Parathyroid adenoma (tissue), 2 donors: ENCODE data around the gene VCL.

ENCODE experiments used
- H2AFZ ChIP-seq: fragments of 300-600 bp; sonication (generic); one replicate; pipeline ENCODE4 v1.7.0; 2017; ENCODE audit warnings: antibody characterized with exemption, mild to moderate bottlenecking
- H3K27ac ChIP-seq: fragments of 300-600 bp; sonication (generic); one replicate; pipeline ENCODE4 v1.7.0; 2017
- H3K27me3 ChIP-seq: fragments of 300-600 bp; sonication (generic); one replicate; pipeline ENCODE4 v1.7.0; 2017; ENCODE audit warnings: low read length; ENCODE audit not compliant: control insufficient read depth, insufficient read depth
- H3K36me3 ChIP-seq: fragments of 300-600 bp; sonication (generic); one replicate; pipeline ENCODE4 v1.7.0; 2017; ENCODE audit warnings: low read length; ENCODE audit not compliant: control insufficient read depth, insufficient read depth
- H3K4me1 ChIP-seq: fragments of 300-600 bp; sonication (generic); one replicate; pipeline ENCODE4 v1.7.0; 2017; ENCODE audit warnings: control low read depth
- H3K4me2 ChIP-seq: fragments of 300-600 bp; sonication (generic); one replicate; pipeline ENCODE4 v1.7.0; 2017; ENCODE audit warnings: low read length
- H3K4me3 ChIP-seq: fragments of 300-600 bp; sonication (generic); one replicate; pipeline ENCODE4 v1.7.0; 2017; ENCODE audit warnings: low read depth, low read length
- H3K79me2 ChIP-seq: fragments of 300-600 bp; sonication (generic); one replicate; pipeline ENCODE4 v1.7.0; 2017; ENCODE audit warnings: control low read depth
- H3K9ac ChIP-seq: fragments of 300-600 bp; sonication (generic); one replicate; pipeline ENCODE4 v1.7.0; 2017; ENCODE audit warnings: mild to moderate bottlenecking
- H3K9me3 ChIP-seq: fragments of 300-600 bp; sonication (generic); one replicate; pipeline ENCODE4 v1.7.0; 2017; ENCODE audit warnings: low read length; ENCODE audit not compliant: control insufficient read depth
- TF ChIP-seq, protein P1 (sequence below): fragments of 300-600 bp; sonication (generic); IDR thresholded peaks from one replicate; pipeline ENCODE4 v1.7.0; 2017; ENCODE audit warnings: antibody characterized with exemption, mild to moderate bottlenecking
- donor health status: primary hyperparathyroidism.

VCL gene

DNA sequence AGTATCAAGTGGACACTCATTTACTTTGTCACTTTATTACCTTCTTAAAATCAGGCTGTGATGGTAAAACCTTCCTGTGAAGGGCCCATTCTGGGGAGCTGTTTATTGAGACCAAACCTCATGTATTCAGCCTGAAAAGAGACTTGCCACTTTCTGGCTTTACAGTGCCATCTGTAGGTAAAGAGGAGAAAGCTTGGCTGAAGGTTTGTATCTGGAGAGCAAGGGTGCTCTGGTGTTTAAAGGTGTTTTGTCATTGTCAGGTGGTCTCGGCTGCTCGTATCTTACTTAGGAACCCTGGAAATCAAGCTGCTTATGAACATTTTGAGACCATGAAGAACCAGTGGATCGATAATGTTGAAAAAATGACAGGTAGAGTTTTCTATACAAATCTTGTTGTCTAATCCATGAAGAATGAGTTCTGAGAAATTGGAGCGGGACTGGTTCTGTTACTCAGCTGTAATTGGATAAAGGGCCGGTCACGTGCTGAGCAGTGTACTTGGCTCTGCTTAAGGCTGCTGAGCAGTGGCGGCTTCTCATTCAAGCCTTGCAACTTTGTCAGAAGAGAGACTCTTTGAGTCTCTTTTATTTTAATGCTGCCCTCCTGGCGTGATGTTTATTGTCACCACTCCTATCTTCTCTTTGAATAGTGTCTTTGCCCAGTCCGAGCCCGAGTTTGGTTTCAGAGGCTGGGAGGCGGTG, 105.8 kb downstream of the VCL start:
- Histone ChIP-seq H3K36me3 (no peaks in the 10 kb centered on the region), H3K27ac (no peak overlapping the region), H3K4me1 (peaks cover 8% of the 10 kb centered on the region), H2AFZ (no peak overlapping the region), H3K79me2 (no peaks in the 10 kb centered on the region), H3K9me3 (no peaks in the 10 kb centered on the region), H3K4me3 (no peak overlapping the region), H3K4me2 (no peak overlapping the region), H3K27me3 (no peaks in the 10 kb centered on the region), H3K9ac (no peak overlapping the region)
- TF ChIP-seq, protein P1, sequence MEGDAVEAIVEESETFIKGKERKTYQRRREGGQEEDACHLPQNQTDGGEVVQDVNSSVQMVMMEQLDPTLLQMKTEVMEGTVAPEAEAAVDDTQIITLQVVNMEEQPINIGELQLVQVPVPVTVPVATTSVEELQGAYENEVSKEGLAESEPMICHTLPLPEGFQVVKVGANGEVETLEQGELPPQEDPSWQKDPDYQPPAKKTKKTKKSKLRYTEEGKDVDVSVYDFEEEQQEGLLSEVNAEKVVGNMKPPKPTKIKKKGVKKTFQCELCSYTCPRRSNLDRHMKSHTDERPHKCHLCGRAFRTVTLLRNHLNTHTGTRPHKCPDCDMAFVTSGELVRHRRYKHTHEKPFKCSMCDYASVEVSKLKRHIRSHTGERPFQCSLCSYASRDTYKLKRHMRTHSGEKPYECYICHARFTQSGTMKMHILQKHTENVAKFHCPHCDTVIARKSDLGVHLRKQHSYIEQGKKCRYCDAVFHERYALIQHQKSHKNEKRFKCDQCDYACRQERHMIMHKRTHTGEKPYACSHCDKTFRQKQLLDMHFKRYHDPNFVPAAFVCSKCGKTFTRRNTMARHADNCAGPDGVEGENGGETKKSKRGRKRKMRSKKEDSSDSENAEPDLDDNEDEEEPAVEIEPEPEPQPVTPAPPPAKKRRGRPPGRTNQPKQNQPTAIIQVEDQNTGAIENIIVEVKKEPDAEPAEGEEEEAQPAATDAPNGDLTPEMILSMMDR, result no peak

DNA sequence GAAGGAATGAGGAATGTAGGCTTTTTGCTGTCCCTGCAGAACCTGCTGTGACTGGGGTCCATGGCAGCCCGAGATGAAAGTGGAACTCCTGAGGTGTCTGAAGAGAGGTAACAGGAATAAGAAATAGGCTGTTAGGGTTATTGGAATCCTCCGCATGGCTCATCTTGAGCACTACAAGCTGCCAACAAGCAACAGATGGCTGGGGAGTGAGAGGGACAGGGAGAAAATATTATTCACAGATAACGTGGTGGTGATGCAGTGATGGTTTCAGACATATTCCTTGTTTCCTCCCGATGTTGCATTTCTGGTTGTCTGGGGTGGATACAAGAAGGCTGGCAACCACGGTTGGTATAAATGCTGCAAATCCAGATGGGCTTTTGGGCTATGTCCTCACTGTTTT, 106.6 kb downstream of the VCL start:
- H3K9ac ChIP-seq, result no peak overlapping the region
- no peak overlapping the region for H3K27ac ChIP-seq
- no peaks in the 10 kb centered on the region for H3K27me3 ChIP-seq
- TF ChIP-seq, protein P1, result no peak
- H3K4me3 ChIP-seq, result no peak overlapping the region
- no peaks in the 10 kb centered on the region for H3K9me3 ChIP-seq
- no peak overlapping the region for H2AFZ ChIP-seq
- H3K36me3 ChIP-seq, result no peaks in the 10 kb centered on the region
- H3K4me1 ChIP-seq, result peaks cover 8% of the 10 kb centered on the region
- H3K79me2 ChIP-seq, result no peaks in the 10 kb centered on the region
- H3K4me2 ChIP-seq, result no peak overlapping the region

DNA sequence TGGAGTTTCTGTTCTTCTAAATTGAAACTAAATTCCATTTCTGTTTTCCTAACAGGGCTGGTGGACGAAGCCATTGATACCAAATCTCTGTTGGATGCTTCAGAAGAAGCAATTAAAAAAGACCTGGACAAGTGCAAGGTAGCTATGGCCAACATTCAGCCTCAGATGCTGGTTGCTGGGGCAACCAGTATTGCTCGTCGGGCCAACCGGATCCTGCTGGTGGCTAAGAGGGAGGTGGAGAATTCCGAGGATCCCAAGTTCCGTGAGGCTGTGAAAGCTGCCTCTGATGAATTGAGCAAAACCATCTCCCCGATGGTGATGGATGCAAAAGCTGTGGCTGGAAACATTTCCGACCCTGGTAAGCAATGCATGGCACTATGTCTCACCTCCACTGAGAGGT, 107.1 kb downstream of the VCL start:
- H3K4me1 ChIP-seq, result peaks cover 13% of the 10 kb centered on the region
- H3K4me2 ChIP-seq, result no peak overlapping the region
- H3K4me3 ChIP-seq, result no peak overlapping the region
- no peak overlapping the region for H3K9ac ChIP-seq
- H2AFZ ChIP-seq, result no peak overlapping the region
- TF ChIP-seq, protein P1, result no peak
- H3K36me3 ChIP-seq, result no peaks in the 10 kb centered on the region
- no peaks in the 10 kb centered on the region for H3K79me2 ChIP-seq
- H3K9me3 ChIP-seq, result no peaks in the 10 kb centered on the region
- H3K27ac ChIP-seq, result no peak overlapping the region
- no peaks in the 10 kb centered on the region for H3K27me3 ChIP-seq

DNA sequence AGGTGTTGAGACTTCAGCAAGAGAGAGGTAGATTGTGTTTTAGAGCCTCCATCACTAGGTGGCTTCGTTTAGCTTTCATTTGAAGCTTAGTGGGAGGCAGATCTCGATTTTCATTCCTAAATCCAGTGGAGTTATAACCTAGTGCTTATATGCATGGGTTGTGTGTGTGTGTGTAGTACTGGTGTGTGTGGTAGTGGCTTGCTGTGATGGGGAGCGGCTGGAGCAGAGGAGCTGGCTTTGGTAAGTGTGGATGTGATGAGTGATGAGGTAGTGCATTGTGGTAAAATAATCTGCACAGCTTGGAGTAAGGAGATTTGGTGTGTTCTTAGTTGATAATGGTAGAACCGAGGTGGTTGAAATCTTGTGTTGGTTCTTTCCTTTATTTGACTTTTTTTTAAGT, 109.5 kb downstream of the VCL start:
- H3K4me3 ChIP-seq, result no peak overlapping the region
- no peak overlapping the region for H3K9ac ChIP-seq
- H3K4me2 ChIP-seq, result no peak overlapping the region
- TF ChIP-seq, protein P1, result no peak
- H3K9me3 ChIP-seq, result no peaks in the 10 kb centered on the region
- H3K27me3 ChIP-seq, result no peaks in the 10 kb centered on the region
- H3K4me1 ChIP-seq, result peaks cover 17% of the 10 kb centered on the region
- H3K36me3 ChIP-seq, result no peaks in the 10 kb centered on the region
- no peaks in the 10 kb centered on the region for H3K79me2 ChIP-seq
- no peak overlapping the region for H3K27ac ChIP-seq
- no peak overlapping the region for H2AFZ ChIP-seq

DNA sequence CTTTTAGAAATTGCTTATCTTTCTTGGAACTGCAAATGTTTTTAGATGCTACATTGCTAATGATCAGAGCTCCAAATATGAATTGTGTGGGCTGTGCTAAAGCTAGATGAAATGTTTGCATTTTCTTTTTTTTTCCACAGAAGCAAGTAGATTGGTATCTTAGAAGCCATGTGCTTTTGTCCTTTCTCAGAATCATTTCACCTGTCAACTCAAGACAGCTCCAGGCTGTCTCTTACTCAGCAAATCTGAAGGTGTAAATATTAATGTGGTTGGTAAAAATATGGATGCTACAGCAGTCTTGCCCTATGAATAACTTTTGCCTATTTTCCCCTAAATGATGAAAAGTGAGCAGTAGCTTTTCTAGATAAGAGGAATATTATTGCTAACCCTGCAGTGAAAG, 111.5 kb downstream of the VCL start:
- peaks cover 17% of the 10 kb centered on the region for H3K4me1 ChIP-seq
- no peaks in the 10 kb centered on the region for H3K9me3 ChIP-seq
- H3K36me3 ChIP-seq, result no peaks in the 10 kb centered on the region
- H3K9ac ChIP-seq, result no peak overlapping the region
- H3K4me3 ChIP-seq, result no peak overlapping the region
- H3K4me2 ChIP-seq, result peak overlapping the region; percentile 11
- H3K27me3 ChIP-seq, result no peaks in the 10 kb centered on the region
- TF ChIP-seq, protein P1, result no peak
- no peaks in the 10 kb centered on the region for H3K79me2 ChIP-seq
- H2AFZ ChIP-seq, result no peak overlapping the region
- H3K27ac ChIP-seq, result peak overlapping the region; percentile 48
